ENCODE results near the gene FTO. TPM values are rescaled to one million over a fixed set of nuclear protein-coding genes. Genes with fewer than 3 reads are reported as not detected.

The FTO gene
- polyA plus RNA-seq, 3 donors = 16.8 to 51.0 (median 37.7) TPM

DNA sequence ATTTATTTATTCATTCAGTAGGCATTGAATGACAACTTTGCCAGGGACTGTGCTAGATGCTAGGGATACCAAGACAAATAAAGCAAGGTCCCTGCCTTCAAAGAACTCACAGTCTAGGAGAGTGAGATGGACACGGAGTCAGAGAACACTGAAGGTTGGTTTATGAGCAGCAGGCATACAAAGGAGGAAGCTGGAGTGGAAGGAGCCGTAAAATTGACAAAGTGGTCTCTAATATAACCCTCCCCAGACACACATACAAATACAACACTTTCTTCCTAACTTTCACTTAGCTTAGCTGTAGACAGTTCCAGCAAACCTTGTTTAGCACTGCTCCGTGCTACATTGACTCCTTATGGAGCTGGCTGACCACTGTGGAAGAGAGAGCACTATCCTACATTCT, 353.0 kb downstream of the FTO start:
- no peaks in the 10 kb centered on the region for H3K27me3 Mint-ChIP-seq (ENCODE audit: low read depth in 3 of 3)
- no peaks in the 10 kb centered on the region for H3K9me3 ChIP-seq (replicated peaks in 1 of 2; ENCODE audit: control insufficient read depth in 1 of 2, insufficient read depth in 1 of 2, low read length in 2 of 2)
- no peaks in the 10 kb centered on the region for H3K4me1 ChIP-seq (ENCODE audit: control insufficient read depth in 1 of 2, insufficient read depth in 2 of 2, low read length in 2 of 2)
- no peak overlapping the region for H2AFZ ChIP-seq (ENCODE audit: insufficient read depth, low read depth, low read length, poor library complexity, severe bottlenecking)
- no peaks in the 10 kb centered on the region for H4K20me1 ChIP-seq (ENCODE audit: insufficient read depth, low read length)
- no peak for DNase-seq
- no peaks in the 10 kb centered on the region for H3K27me3 ChIP-seq (ENCODE audit: control insufficient read depth in 2 of 2, insufficient read depth in 2 of 2, low read length in 2 of 2)
- no peak overlapping the region for H3K27ac Mint-ChIP-seq
- no peak overlapping the region for H3K4me3 Mint-ChIP-seq
- H3K36me3 Mint-ChIP-seq = peaks cover 1 to 3% of the 10 kb centered on the region in 2 donors
- intact Hi-C loops (cut with micrococcal nuclease) = no loop called here
- no peak overlapping the region for H3K9ac ChIP-seq (ENCODE audit: insufficient read depth, low read length, poor library complexity, severe bottlenecking)
- WGBS (ENCODE audit: insufficient coverage) = 100% methylated on average over 1 of the region's 3 CpGs
- no peaks in the 10 kb centered on the region for H3K4me1 Mint-ChIP-seq
- peaks cover 0 to 3% (median 0%) of the 10 kb centered on the region in 7 donors for H3K9me3 Mint-ChIP-seq
- H3K4me3 ChIP-seq (replicated peaks in 1 of 3; ENCODE audit: low read depth in 2 of 3, low read length in 3 of 3) = no peak overlapping the region
- H3K79me2 ChIP-seq (ENCODE audit: insufficient read depth, low read length) = no peaks in the 10 kb centered on the region
- TF ChIP-seq CTCF (IDR thresholded peaks at IDR 0.05) = no peak
- H3K27ac ChIP-seq (ENCODE audit: low read depth in 1 of 2, low read length in 2 of 2) = no peak overlapping the region
- H3K36me3 ChIP-seq (replicated peaks in 1 of 2; ENCODE audit: control insufficient read depth in 1 of 2, insufficient read depth in 2 of 2, low read length in 2 of 2) = no peaks in the 10 kb centered on the region
- no peak overlapping the region for H3K4me2 ChIP-seq (replicated peaks; ENCODE audit: extremely low read depth, low read length, poor library complexity, severe bottlenecking)

- H4K20me1 ChIP-seq (ENCODE audit: insufficient read depth, low read length) = no peaks in the 10 kb centered on the region
- H3K27ac Mint-ChIP-seq = no peak overlapping the region
- H3K4me2 ChIP-seq (replicated peaks; ENCODE audit: extremely low read depth, low read length, poor library complexity, severe bottlenecking) = no peak overlapping the region
- 90% methylated on average over 3 of the region's 6 CpGs for WGBS (ENCODE audit: insufficient coverage)
- H3K4me3 ChIP-seq (replicated peaks in 1 of 3; ENCODE audit: low read depth in 2 of 3, low read length in 3 of 3) = no peak overlapping the region
- DNase-seq = no peak
- no peaks in the 10 kb centered on the region for H3K27me3 ChIP-seq (ENCODE audit: control insufficient read depth in 2 of 2, insufficient read depth in 2 of 2, low read length in 2 of 2)
- no peak overlapping the region for H3K27ac ChIP-seq (ENCODE audit: low read depth in 1 of 2, low read length in 2 of 2)
- intact Hi-C loops (cut with micrococcal nuclease) = no loop called here
- H3K9ac ChIP-seq (ENCODE audit: insufficient read depth, low read length, poor library complexity, severe bottlenecking) = no peak overlapping the region
- H3K27me3 Mint-ChIP-seq (ENCODE audit: low read depth in 3 of 3) = no peaks in the 10 kb centered on the region
- no peaks in the 10 kb centered on the region for H3K4me1 ChIP-seq (ENCODE audit: control insufficient read depth in 1 of 2, insufficient read depth in 2 of 2, low read length in 2 of 2)
- no peak overlapping the region for H3K4me3 Mint-ChIP-seq
- H3K36me3 ChIP-seq (replicated peaks in 1 of 2; ENCODE audit: control insufficient read depth in 1 of 2, insufficient read depth in 2 of 2, low read length in 2 of 2) = no peaks in the 10 kb centered on the region
- H3K9me3 ChIP-seq (replicated peaks in 1 of 2; ENCODE audit: control insufficient read depth in 1 of 2, insufficient read depth in 1 of 2, low read length in 2 of 2) = no peaks in the 10 kb centered on the region
- no peaks in the 10 kb centered on the region for H3K79me2 ChIP-seq (ENCODE audit: insufficient read depth, low read length)
- no peaks in the 10 kb centered on the region for H3K4me1 Mint-ChIP-seq
- peaks cover 1 to 3% of the 10 kb centered on the region in 2 donors for H3K36me3 Mint-ChIP-seq
- peaks cover 0 to 3% (median 0%) of the 10 kb centered on the region in 7 donors for H3K9me3 Mint-ChIP-seq
- TF ChIP-seq CTCF (IDR thresholded peaks at IDR 0.05) = no peak
- no peak overlapping the region for H2AFZ ChIP-seq (ENCODE audit: insufficient read depth, low read depth, low read length, poor library complexity, severe bottlenecking)
Observed at GRCh38 chr16:54059319-54059718, 355.4 kb downstream of the FTO start.

Data from CD14-positive monocyte (primary cell).